8988T (cell line): ENCODE results near the gene RHCE.
"Not testable (repeated sequence)": the region's sequence is repeated elsewhere in the genome, so short reads cannot be mapped to it uniquely, and the experiment has no call there.

ENCODE experiments used
- DNase-seq: peaks from one replicate; pipeline ENCODE4 v3.0.0; 2011

Gene RHCE

GRCh38 chr1:25420715-25421114 is at the start of gene RHCE:
TSS of gene RHCE (minus strand) at chr1:25420825. CDS start at chr1:25420786, 39 bp downstream.
- not testable (repeated sequence) for DNase-seq

GRCh38 chr1:25469177-25469576 is 48.6 kb upstream of the RHCE start:
- no peak for DNase-seq

GRCh38 chr1:25468033-25468432 is 47.4 kb upstream of the RHCE start:
- DNase-seq: no peak

GRCh38 chr1:25467616-25468015 is 47.0 kb upstream of the RHCE start:
- DNase-seq: no peak

GRCh38 chr1:25467193-25467592 is 46.6 kb upstream of the RHCE start:
- no peak for DNase-seq

- DNase-seq: no peak
Observed at GRCh38 chr1:25462732-25463131, 42.1 kb upstream of the RHCE start.

- no peak for DNase-seq
Observed at GRCh38 chr1:25461849-25462248, 41.2 kb upstream of the RHCE start.

- not testable (repeated sequence) for DNase-seq
Observed at GRCh38 chr1:25460816-25461215, 40.2 kb upstream of the RHCE start.

GRCh38 chr1:25460020-25460419 is 39.4 kb upstream of the RHCE start:
- no peak for DNase-seq

- no peak for DNase-seq
Observed at GRCh38 chr1:25458541-25459298, 38.1 kb upstream of the RHCE start.

- no peak for DNase-seq
Observed at GRCh38 chr1:25456502-25456901, 35.9 kb upstream of the RHCE start.

GRCh38 chr1:25451908-25452307 is 31.3 kb upstream of the RHCE start:
- DNase-seq: no peak

GRCh38 chr1:25450891-25451290 is 30.3 kb upstream of the RHCE start:
- no peak for DNase-seq

- no peak for DNase-seq
Observed at GRCh38 chr1:25447547-25447946, 26.9 kb upstream of the RHCE start.

- DNase-seq: no peak
Observed at GRCh38 chr1:25445993-25446538, 25.4 kb upstream of the RHCE start.

GRCh38 chr1:25444604-25445003 is 24.0 kb upstream of the RHCE start:
- DNase-seq: not testable (repeated sequence)

- DNase-seq: no peak
Observed at GRCh38 chr1:25443030-25443699, 22.5 kb upstream of the RHCE start.

- no peak for DNase-seq
Observed at GRCh38 chr1:25442178-25442577, 21.6 kb upstream of the RHCE start.

GRCh38 chr1:25439287-25439686 is 18.7 kb upstream of the RHCE start:
- DNase-seq: no peak

GRCh38 chr1:25437672-25438071 is 17.0 kb upstream of the RHCE start:
- DNase-seq: no peak

- DNase-seq: no peak
Observed at GRCh38 chr1:25435397-25436108, 14.9 kb upstream of the RHCE start.

- DNase-seq: no peak
Observed at GRCh38 chr1:25433389-25434186, 13.0 kb upstream of the RHCE start.
